DMS53 treated with DMSO at 0.1 percent for 48 hours (cell line): Measurements from ENCODE around the gene NDN.
"Not testable (repeated sequence)": the region's sequence is repeated elsewhere in the genome, so short reads cannot be mapped to it uniquely, and the experiment has no call there.

Experiments
- DNase-seq: peaks from one replicate; lab custom pipeline; 2025; ENCODE audit not compliant: unreplicated experiment; lab: John Stamatoyannopoulos, UW

Gene NDN

GRCh38 chr15:23687143-23687470 is at the start of gene NDN:
Gene NDN, minus strand, starts transcription at chr15:23687305. Its CDS starts 88 bp downstream, at chr15:23687217.
- DNase-seq: no peak

GRCh38 chr15:23736033-23736673 is 49.0 kb upstream of the NDN start:
- no peak for DNase-seq

- no peak for DNase-seq
These were observed 47.8 kb upstream of the NDN start for GRCh38 chr15:23734862-23735261.

- not testable (repeated sequence) for DNase-seq
These were observed 27.0 kb upstream of the NDN start for GRCh38 chr15:23713874-23714656.

- no peak for DNase-seq
These were observed 21.2 kb upstream of the NDN start for GRCh38 chr15:23708332-23708731.

GRCh38 chr15:23695282-23695681 is 8.2 kb upstream of the NDN start:
- no peak for DNase-seq

- no peak for DNase-seq
These were observed 7.5 kb upstream of the NDN start for GRCh38 chr15:23694592-23694991.

- DNase-seq: no peak
These were observed 3.3 kb upstream of the NDN start for GRCh38 chr15:23690450-23690852.

GRCh38 chr15:23690015-23690414 is 2.9 kb upstream of the NDN start:
- DNase-seq: no peak

- DNase-seq: no peak
These were observed 501 bp downstream of the NDN start for GRCh38 chr15:23686466-23687142.

GRCh38 chr15:23671481-23671880 is 15.6 kb downstream of the NDN start:
- DNase-seq: no peak

- no peak for DNase-seq
These were observed 16.1 kb downstream of the NDN start for GRCh38 chr15:23670970-23671369.

GRCh38 chr15:23663232-23663631 is 23.9 kb downstream of the NDN start:
- DNase-seq: no peak

- DNase-seq: no peak
These were observed 38.1 kb downstream of the NDN start for GRCh38 chr15:23648920-23649515.

- DNase-seq: no peak
These were observed 39.4 kb downstream of the NDN start, which contains the start of gene MAGEL2 for GRCh38 chr15:23647421-23648370. Gene MAGEL2, minus strand, starts transcription at chr15:23647867. Its CDS starts 125 bp downstream, at chr15:23647742.

GRCh38 chr15:23647001-23647295 is 40.2 kb downstream of the NDN start:
- no peak for DNase-seq

GRCh38 chr15:23646165-23647000 is 40.7 kb downstream of the NDN start:
- DNase-seq: no peak

- no peak for DNase-seq
These were observed 41.5 kb downstream of the NDN start for GRCh38 chr15:23645371-23646164.

- DNase-seq: no peak
These were observed 42.3 kb downstream of the NDN start for GRCh38 chr15:23644829-23645228.
